Metanephros (tissue), 2 donors: Measurements from ENCODE around the gene PRSS36. TPM values are rescaled to one million over a fixed set of nuclear protein-coding genes. Genes with fewer than 3 reads are reported as not detected.

Experiments used
- small RNA-seq: library from RNA; depleted of rRNA; stranded (forward); fragments of <200 nt; gene quantifications from one replicate; pipeline ENCODE3, GENCODE V24; 2014; ENCODE audit warnings: low replicate concordance
- total RNA-seq: library from RNA; depleted of rRNA; stranded (reverse); fragments of >200 nt; gene quantifications from one replicate; pipeline ENCODE4 v1.2.3, GENCODE V29; 2014

The PRSS36 gene
- total RNA-seq = 0.76 TPM

DNA sequence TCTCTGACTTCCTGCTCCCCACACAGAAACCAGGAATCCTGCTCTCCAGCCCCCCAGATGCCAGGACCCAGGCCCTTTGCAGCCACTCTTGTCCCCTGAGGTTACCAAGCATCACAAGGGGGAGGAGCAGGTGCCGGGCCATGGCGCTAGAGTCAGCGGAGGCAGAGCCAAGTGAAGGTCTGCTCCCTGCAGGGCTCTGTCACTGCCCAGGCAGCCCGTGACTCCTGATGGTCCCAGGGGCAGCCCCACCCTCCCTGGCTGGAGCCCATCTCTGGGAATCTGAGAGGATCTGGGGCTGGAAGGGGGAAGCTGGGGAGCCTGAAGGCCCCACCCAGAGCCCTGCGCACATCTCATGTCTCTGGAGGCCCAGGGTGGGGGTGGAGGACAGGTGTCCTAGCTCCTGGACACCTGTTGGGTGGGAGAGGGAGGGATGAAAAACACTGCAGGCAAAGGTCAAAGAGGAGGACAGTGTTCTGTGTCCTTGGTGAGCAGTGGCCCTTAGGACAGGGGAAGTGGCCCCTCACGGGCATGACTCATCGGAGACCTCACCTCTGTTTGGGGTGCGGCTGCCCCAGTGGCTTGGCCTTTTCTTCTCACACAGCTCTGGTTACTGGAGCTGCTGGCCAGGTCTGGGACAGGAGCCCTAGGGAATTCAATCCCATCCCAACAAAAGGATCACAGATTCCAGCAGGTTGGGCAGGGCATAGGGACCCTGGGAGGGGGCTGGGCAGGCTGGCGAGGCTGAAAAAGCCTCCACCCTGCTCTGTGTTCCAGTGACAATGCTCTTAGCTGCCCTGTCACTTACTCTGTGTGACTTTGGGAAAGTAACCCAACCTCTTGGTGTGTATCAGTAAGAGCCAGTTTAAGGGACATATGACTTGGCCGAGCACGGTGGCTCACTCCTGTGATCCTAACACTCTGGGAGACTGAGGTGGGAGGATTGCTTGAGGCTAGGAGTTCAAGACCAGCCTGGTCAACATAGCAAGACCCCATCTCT is at the start of gene PRSS36:
Gene PRSS36 (minus strand): TSS at position 173 of the 997 bp plus-strand sequence. CDS start 31 bp downstream, at position 142.

DNA sequence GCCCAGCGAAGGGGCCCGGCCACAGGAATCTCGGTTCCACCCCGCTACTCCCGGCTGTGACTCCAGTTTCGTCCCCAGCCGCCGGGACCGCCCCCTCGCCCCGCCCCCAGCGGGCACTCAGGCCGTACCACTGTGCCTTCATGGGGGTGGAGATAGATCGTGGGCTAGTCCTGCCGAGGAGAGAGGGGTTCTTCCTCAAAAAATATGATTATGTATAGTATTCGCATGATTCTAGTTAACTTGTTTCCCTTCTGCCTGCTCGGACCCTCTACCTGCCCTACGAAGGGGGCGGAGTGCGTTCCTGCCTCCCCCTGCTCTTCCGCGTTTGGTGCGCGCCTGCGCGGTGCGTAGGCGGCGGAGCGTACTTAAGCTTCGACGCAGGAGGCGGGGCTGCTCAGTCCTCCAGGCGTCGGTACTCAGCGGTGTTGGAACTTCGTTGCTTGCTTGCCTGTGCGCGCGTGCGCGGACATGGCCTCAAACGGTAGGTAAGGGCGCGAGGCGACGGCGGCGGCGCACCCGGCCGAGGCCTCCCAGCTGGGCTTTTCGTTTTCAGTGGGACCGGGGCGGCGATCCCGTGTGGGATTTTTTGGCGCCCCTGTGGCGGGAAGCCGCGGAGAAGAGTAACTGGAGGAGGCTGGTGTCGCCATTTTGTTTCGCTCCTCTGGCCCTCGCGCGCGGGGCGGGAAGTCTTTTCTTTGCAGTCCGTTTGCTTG is 30.0 kb upstream of the PRSS36 start, which contains the start of gene FUS:
Gene FUS (plus strand): TSS at position 393 of the 713 bp plus-strand sequence. CDS start 76 bp downstream, at position 469.

DNA sequence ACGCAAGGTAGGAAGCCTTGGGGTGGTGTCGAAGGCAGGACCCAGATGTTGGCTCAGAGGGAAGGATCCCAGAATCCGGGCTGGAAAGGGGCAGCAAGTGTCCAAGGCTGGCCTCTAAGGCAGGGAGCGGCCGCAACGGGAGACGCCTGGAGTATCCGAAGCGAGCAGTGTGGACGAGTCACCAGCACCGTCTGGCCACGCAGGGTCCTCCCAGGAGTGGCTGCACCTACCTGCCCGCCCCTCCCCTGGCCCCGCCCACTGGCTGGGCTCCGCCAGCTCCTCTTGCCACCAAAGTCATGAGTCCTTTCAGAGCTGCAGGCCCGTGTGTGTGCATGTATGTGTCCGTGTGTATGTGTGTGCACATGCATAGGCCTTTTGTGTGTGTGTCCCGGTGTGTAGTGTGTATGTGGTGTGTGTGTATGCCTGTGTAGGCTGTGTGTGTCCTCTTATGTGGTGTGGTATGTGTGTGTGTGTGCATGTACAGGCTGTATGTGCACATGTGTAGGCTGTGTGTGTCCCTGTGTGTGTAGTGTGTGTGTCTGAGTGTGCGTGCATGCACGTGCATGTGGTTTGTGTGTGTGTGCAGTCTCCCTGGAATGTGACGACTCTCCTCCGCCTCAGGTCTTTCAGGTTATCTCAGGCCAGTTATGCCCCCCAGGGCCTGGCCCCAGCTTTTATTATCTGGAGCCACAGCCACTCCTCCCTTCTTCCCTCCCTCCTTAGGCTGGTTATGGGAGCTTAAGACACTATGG is 14.2 kb downstream of the PRSS36 start, which contains the start of gene PRSS8:
Gene PRSS8 (minus strand): TSS at position 193 of the 752 bp plus-strand sequence. CDS start 229 bp downstream, outside the sequence.

DNA sequence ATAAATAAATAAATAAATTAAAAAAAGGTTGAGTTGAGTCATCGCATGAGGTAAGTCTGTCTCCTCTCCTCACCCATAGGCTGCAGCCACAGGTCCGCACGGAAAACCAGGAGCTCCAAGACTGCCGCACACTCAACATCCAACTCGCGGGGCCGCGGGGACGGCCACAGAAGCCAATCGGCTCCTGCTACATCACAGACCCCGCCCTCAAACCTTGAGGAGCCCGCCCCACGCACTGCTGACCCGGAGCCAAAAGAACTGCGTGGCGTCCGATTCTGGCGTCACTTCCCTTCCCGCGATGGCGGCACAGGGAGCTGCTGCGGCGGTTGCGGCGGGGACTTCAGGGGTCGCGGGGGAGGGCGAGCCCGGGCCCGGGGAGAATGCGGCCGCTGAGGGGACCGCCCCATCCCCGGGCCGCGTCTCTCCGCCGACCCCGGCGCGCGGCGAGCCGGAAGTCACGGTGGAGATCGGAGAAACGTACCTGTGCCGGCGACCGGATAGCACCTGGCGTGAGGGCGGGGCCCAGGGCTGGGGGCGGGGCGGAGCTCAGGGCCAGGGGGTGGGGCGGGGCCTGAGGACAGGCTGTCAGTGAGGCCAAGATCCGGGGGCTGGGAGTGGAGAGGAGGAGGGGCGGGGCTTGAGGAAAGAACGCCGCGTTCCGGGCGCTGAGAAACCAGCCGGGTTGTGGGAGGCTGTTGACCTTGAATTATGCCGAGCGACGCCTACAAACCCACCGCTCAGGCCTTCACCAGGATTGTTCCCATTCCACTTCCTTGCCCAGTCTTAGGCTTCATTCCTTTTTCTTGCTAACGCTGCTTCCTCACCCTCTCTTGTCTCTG is 32.3 kb downstream of the PRSS36 start, which contains the start of gene KAT8:
Gene KAT8 (plus strand): TSS at position 281 of the 839 bp plus-strand sequence. CDS start 18 bp downstream, at position 299.

DNA sequence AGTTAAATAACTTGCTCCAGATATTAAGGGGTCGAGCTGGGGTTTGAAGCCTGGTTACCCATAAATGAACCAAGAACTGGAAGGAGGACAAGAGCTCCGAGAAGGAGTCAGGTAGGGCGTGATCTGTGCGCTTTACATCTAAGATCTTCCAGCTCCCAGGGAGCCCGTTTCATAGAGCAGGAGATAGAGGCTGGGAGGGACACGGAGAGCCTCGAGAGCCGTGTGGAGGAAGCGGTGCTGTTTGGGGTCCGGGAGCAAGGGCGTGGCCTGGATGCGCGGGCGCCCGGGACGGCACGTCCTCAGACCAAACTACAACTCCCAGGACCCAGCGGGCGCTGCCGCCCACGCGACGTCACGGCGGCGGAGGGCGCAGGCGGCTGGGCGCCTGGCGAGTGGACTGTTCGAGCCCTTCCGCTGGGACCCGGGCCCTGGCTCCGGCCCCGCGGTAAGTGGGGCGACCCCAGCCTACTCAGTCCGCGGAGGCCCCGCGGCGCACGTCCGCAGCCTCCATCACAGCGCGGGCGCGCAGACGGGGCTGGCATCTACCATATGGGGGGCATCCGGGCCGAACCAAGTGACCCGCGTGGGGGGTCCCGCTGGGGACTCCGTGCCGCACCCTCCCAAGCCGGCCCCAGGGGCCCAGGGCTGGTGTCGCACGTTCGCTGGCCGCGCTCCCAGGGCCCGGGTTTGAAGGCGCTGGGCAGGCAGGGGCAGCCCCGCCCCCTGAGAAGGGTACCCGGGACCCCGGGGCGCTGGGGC is 41.7 kb downstream of the PRSS36 start, which contains the start of gene BCKDK:
Gene BCKDK (plus strand): TSS at position 352 of the 759 bp plus-strand sequence. CDS start 838 bp downstream, outside the sequence.

DNA sequence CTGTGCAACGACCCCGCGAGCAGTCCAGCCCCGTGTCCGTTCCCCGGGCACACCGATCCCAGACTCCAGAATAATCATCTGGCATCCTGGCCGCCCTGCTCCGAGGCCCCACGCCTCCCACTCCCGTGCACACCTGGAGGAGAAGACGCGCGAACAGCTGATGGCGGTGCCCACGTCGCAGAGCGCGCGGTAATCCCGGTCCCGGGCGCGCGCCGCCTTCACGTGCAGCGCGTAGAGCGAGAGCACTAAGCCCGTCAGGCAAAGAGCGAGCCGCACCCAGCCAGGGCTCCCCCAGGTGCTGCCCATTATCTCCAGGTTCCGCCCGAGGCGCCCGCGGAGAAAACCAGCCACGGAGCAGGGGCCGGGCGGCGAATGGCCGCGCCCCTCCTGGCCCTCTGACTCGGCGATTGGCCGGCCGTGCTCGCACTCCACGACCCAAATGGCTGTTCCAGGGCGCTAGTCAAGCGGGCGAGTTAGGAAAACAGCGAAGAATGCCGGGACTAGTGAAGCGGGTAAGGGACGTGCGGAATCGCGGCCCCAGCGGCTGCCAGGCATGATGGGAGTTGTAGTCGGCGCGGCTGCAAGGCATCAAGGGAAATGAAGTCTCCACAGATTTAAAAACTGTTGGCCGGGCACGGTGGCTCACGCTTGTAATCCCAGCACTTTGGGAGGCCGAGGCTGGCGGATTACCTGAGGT is 55.3 kb downstream of the PRSS36 start, which contains the start of gene VKORC1:
Gene VKORC1 (minus strand): TSS at position 374 of the 697 bp plus-strand sequence. CDS start 68 bp downstream, at position 306.

Small RNA genes lying within 50 kb of the gene (small RNA-seq; reads per million reads assigned to genes)
- gene AC009088.4 = not detected
- gene NDUFA3P6 = not detected

Other genes starting within 250 kb of the PRSS36 start
- 18.0 TPM for gene FBXL19, start 226.5 kb downstream of the PRSS36 start, total RNA-seq
- gene ORAI3, start 201.0 kb downstream of the PRSS36 start, total RNA-seq = 21.8 TPM
- gene SETD1A, start 192.3 kb downstream of the PRSS36 start, total RNA-seq = 9.5 TPM
- gene HSD3B7, start 164.9 kb downstream of the PRSS36 start, total RNA-seq = 11.3 TPM
- gene STX1B, start 139.4 kb downstream of the PRSS36 start, total RNA-seq = 2.6 TPM
- 30.0 TPM for gene STX4, start 116.5 kb downstream of the PRSS36 start, total RNA-seq
- 6.5 TPM for gene ZNF668, start 75.8 kb downstream of the PRSS36 start, total RNA-seq
- gene ZNF646, start 75.6 kb downstream of the PRSS36 start, total RNA-seq = 17.9 TPM
- gene PRSS53, start 61.1 kb downstream of the PRSS36 start, total RNA-seq = 1.1 TPM
- gene VKORC1, start 55.3 kb downstream of the PRSS36 start, total RNA-seq = 58.7 TPM
- gene BCKDK, start 41.7 kb downstream of the PRSS36 start, total RNA-seq = 32.8 TPM
- gene KAT8, start 32.4 kb downstream of the PRSS36 start, total RNA-seq = 59.0 TPM
- gene PRSS8, start 14.3 kb downstream of the PRSS36 start, total RNA-seq = 30.2 TPM
- 151 TPM for gene FUS, start 30.1 kb upstream of the PRSS36 start, total RNA-seq
- 23.4 TPM for gene PYCARD, start 52.7 kb upstream of the PRSS36 start, total RNA-seq
- gene TRIM72, start 64.1 kb upstream of the PRSS36 start, total RNA-seq = 13.8 TPM
- gene PYDC1, start 67.1 kb upstream of the PRSS36 start, total RNA-seq = not detected
- gene ITGAM, start 109.9 kb upstream of the PRSS36 start, total RNA-seq = 10.9 TPM
- 9.5 TPM for gene ITGAX, start 205.1 kb upstream of the PRSS36 start, total RNA-seq
- 0.18 TPM for gene ITGAD, start 243.3 kb upstream of the PRSS36 start, total RNA-seq